Measurements from ENCODE around the gene ADAMTSL2.

DNA sequence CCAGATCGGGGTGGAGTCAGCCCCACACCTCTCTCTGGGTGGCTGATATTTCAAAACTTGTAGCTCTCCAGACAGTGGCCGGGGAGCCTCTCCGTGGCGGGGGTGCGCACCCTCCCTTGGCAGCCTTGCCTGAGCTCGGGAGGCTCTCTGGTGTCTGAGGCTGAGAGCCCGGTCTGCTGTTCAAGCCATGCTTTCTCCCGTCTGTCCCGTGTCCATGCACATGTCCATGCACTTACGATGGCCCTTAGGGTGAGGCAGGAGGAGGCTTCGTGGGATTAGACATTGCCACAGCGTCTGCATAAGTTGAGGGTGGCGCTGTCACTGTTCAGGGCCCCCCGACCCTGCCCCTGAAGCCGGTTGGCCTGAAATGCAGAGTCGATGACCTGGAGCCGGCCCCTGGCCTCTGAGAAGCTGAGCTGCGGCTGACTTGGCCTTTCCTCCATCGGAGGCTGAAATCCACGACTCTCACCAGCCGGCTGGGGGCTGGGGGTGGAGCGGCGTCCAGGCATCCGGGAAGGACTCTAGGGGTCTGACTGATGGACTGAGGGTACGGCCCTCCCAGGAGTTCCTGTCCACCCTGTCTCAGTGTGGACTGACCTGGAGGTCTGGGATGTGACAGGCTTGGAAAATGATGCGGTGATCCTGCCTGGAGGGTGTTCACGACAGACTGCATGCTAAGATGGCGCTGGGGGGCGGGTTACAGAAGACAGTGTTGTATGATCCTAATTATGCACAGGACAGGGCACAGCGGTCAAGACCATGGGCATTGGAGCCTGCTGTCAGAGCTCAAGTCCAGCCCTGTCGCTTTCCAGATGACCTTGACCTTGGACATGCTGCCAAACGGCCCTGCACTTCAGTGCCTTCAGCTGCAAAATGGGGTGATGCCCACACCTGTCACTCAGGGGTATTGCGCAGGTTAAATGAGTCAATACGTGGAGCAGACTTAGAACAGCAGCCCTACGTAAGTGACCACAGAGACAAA lies 37.4 kb upstream of the ADAMTSL2 start:
- TF ChIP-seq, protein P1, sequence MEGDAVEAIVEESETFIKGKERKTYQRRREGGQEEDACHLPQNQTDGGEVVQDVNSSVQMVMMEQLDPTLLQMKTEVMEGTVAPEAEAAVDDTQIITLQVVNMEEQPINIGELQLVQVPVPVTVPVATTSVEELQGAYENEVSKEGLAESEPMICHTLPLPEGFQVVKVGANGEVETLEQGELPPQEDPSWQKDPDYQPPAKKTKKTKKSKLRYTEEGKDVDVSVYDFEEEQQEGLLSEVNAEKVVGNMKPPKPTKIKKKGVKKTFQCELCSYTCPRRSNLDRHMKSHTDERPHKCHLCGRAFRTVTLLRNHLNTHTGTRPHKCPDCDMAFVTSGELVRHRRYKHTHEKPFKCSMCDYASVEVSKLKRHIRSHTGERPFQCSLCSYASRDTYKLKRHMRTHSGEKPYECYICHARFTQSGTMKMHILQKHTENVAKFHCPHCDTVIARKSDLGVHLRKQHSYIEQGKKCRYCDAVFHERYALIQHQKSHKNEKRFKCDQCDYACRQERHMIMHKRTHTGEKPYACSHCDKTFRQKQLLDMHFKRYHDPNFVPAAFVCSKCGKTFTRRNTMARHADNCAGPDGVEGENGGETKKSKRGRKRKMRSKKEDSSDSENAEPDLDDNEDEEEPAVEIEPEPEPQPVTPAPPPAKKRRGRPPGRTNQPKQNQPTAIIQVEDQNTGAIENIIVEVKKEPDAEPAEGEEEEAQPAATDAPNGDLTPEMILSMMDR (IDR thresholded peaks at IDR 0.05): no peak
- no peak for TF ChIP-seq POLR2A (IDR thresholded peaks at IDR 0.05)
